ENCODE measurements around the gene ZNF827.

Gene ZNF827

GRCh38 chr4:145827885-145828284, 110.7 kb downstream of the ZNF827 start:
- DNase-seq (ENCODE audit: low read depth in 2 of 2): no peak

- DNase-seq (ENCODE audit: low read depth in 2 of 2): no peak
Measured at GRCh38 chr4:145825255-145825654, 113.4 kb downstream of the ZNF827 start.

GRCh38 chr4:145824463-145824862, 114.2 kb downstream of the ZNF827 start:
- DNase-seq (ENCODE audit: low read depth in 2 of 2): no peak

GRCh38 chr4:145823743-145824142, 114.9 kb downstream of the ZNF827 start:
- DNase-seq (ENCODE audit: low read depth in 2 of 2): no peak

GRCh38 chr4:145822581-145822980, 116.0 kb downstream of the ZNF827 start:
- DNase-seq (ENCODE audit: low read depth in 2 of 2): no peak

GRCh38 chr4:145822181-145822580, 116.4 kb downstream of the ZNF827 start:
- no peak for DNase-seq (ENCODE audit: low read depth in 2 of 2)

- no peak for DNase-seq (ENCODE audit: low read depth in 2 of 2)
Measured at GRCh38 chr4:145821766-145822165, 116.9 kb downstream of the ZNF827 start.

- no peak for DNase-seq (ENCODE audit: low read depth in 2 of 2)
Measured at GRCh38 chr4:145820407-145820806, 118.2 kb downstream of the ZNF827 start.

- DNase-seq (ENCODE audit: low read depth in 2 of 2): no peak
Measured at GRCh38 chr4:145819853-145820181, 118.8 kb downstream of the ZNF827 start.

- no peak for DNase-seq (ENCODE audit: low read depth in 2 of 2)
Measured at GRCh38 chr4:145819101-145819852, 119.3 kb downstream of the ZNF827 start.

GRCh38 chr4:145818011-145818410, 120.6 kb downstream of the ZNF827 start:
- DNase-seq (ENCODE audit: low read depth in 2 of 2): no peak

- DNase-seq (ENCODE audit: low read depth in 2 of 2): no peak
Measured at GRCh38 chr4:145816091-145816490, 122.5 kb downstream of the ZNF827 start.

GRCh38 chr4:145815626-145816025, 123.0 kb downstream of the ZNF827 start:
- DNase-seq (ENCODE audit: low read depth in 2 of 2): no peak

GRCh38 chr4:145815027-145815612, 123.5 kb downstream of the ZNF827 start:
- no peak for DNase-seq (ENCODE audit: low read depth in 2 of 2)

GRCh38 chr4:145814246-145814645, 124.4 kb downstream of the ZNF827 start:
- no peak for DNase-seq (ENCODE audit: low read depth in 2 of 2)

- no peak for DNase-seq (ENCODE audit: low read depth in 2 of 2)
Measured at GRCh38 chr4:145812919-145813318, 125.7 kb downstream of the ZNF827 start.

- no peak for DNase-seq (ENCODE audit: low read depth in 2 of 2)
Measured at GRCh38 chr4:145808848-145809512, 129.6 kb downstream of the ZNF827 start.

GRCh38 chr4:145808021-145808650, 130.5 kb downstream of the ZNF827 start:
- DNase-seq (ENCODE audit: low read depth in 2 of 2): peak; percentile 35 to 41

GRCh38 chr4:145805490-145805889, 133.1 kb downstream of the ZNF827 start:
- DNase-seq (ENCODE audit: low read depth in 2 of 2): no peak

GRCh38 chr4:145804116-145804515, 134.5 kb downstream of the ZNF827 start:
- no peak for DNase-seq (ENCODE audit: low read depth in 2 of 2)

GRCh38 chr4:145799223-145799622, 139.4 kb downstream of the ZNF827 start:
- no peak for DNase-seq (ENCODE audit: low read depth in 2 of 2)

- DNase-seq (ENCODE audit: low read depth in 2 of 2): no peak
Measured at GRCh38 chr4:145797278-145797677, 141.3 kb downstream of the ZNF827 start.

GRCh38 chr4:145796346-145796745, 142.3 kb downstream of the ZNF827 start:
- no peak for DNase-seq (ENCODE audit: low read depth in 2 of 2)
